Common myeloid progenitor, CD34-positive (primary cell): Measurements from ENCODE around the gene WWC1.

Source experiments
- CTCF ChIA-PET: fragments of 350-600 bp; sonication (Branson Sonifier 250); formaldehyde crosslinking; loops from one replicate; lab custom pipeline; 2021; ENCODE audit warnings: antibody characterized with exemption; lab: Charles Lee
- POLR2A ChIA-PET: fragments of 350-600 bp; sonication (Branson Sonifier 250); formaldehyde crosslinking; loops from one replicate; lab custom pipeline; 2021; ENCODE audit warnings: antibody characterized with exemption; lab: Charles Lee
- DNase-seq, 3 donors: peaks; one replicate each; pipeline versions ENCODE4 v3.0.0 to v3.0.0-alpha.2; 2013
- H3K27ac ChIP-seq, 2 experiments: 1 replicate in 1 of 2; 2 replicates in 1 of 2; pipeline ENCODE4 v1.7.0; 2013; ENCODE audit warnings: inconsistent platforms in 2 of 2, low read length in 2 of 2, mild to moderate bottlenecking in 2 of 2, low read depth in 1 of 2, moderate library complexity in 1 of 2; ENCODE audit not compliant: severe bottlenecking in 2 of 2, insufficient read depth in 1 of 2, poor library complexity in 1 of 2
- H3K27me3 ChIP-seq, 5 experiments: replicated peaks in 2 of 5; 1 replicate in 3 of 5; 2 replicates in 2 of 5; pipeline versions ENCODE4 v1.6.1 to v1.7.0; 2013; ENCODE audit warnings: low read length in 4 of 5, mild to moderate bottlenecking in 2 of 5, moderate library complexity in 2 of 5, inconsistent platforms in 1 of 5; ENCODE audit not compliant: insufficient read depth in 5 of 5, control insufficient read depth in 4 of 5
- H3K36me3 ChIP-seq, 4 experiments: 1 replicate in 2 of 4; 2 replicates in 2 of 4; pipeline versions ENCODE4 v1.6.1 to v1.7.0; 2013; ENCODE audit warnings: low read length in 3 of 4, control low read depth in 1 of 4, mild to moderate bottlenecking in 1 of 4; ENCODE audit not compliant: control insufficient read depth in 4 of 4, insufficient read depth in 4 of 4
- H3K4me1 ChIP-seq, 4 experiments: 1 replicate in 3 of 4; 2 replicates in 1 of 4; pipeline versions ENCODE4 v1.6.1 to v1.7.1; 2013; ENCODE audit warnings: low read length in 3 of 4, mild to moderate bottlenecking in 3 of 4, control low read depth in 1 of 4, inconsistent platforms in 1 of 4, moderate library complexity in 1 of 4; ENCODE audit not compliant: control insufficient read depth in 4 of 4, insufficient read depth in 4 of 4; ENCODE audit errors: control extremely low read depth in 1 of 4
- H3K4me3 ChIP-seq, 7 experiments: 1 replicate in 4 of 7; 2 replicates in 3 of 7; pipeline versions ENCODE4 v1.5.1 to v1.7.0; 2013; ENCODE audit warnings: mild to moderate bottlenecking in 7 of 7, low read length in 6 of 7, moderate library complexity in 6 of 7, inconsistent platforms in 2 of 7, low read depth in 2 of 7, control low read depth in 1 of 7; ENCODE audit not compliant: insufficient read depth in 4 of 7, control insufficient read depth in 1 of 7; ENCODE audit errors: extremely low read depth in 1 of 7
- H3K9me3 ChIP-seq, 5 experiments: 1 replicate in 4 of 5; 2 replicates in 1 of 5; pipeline versions ENCODE4 v1.6.1 to v1.7.1; 2013; ENCODE audit warnings: low read length in 4 of 5, mild to moderate bottlenecking in 2 of 5, inconsistent platforms in 1 of 5, low read depth in 1 of 5, moderate library complexity in 1 of 5; ENCODE audit not compliant: control insufficient read depth in 4 of 5, insufficient read depth in 2 of 5; ENCODE audit errors: control extremely low read depth in 1 of 5
- WGBS: methylation state at CpG from one replicate; pipeline ENCODE4 v1.1.5; 2013; ENCODE audit not compliant: insufficient coverage; 5-methylcytosine and 5-hydroxymethylcytosine counted together

WWC1 gene

GRCh38 chr5:168319774-168320173, 28.3 kb downstream of the WWC1 start:
- Histone ChIP-seq H3K27me3 (peaks cover 0 to 2% (median 0%) of the 10 kb centered on the region in 5 experiments), H3K4me1 (no peaks in the 10 kb centered on the region), H3K9me3 (no peaks in the 10 kb centered on the region), H3K36me3 (no peaks in the 10 kb centered on the region), H3K4me3 (no peak overlapping the region), H3K27ac (no peak overlapping the region)
- ChIA-PET POLR2A (no interaction called here), CTCF (interaction anchor here (1.0 kb wide), 1 partner anchor 82 kb away, joined by 4 read pairs; no protein-coding TSS in a partner anchor)
- DNase-seq: no peak
- 100% methylated on average over 1 of the region's 3 CpGs for WGBS

GRCh38 chr5:168320805-168321204, 29.4 kb downstream of the WWC1 start:
- ChIA-PET POLR2A (no interaction called here), CTCF (interaction anchor here (1.1 kb wide), 1 partner anchor 50 kb away, joined by 3 read pairs; no protein-coding TSS in a partner anchor)
- H3K4me1 ChIP-seq: no peaks in the 10 kb centered on the region
- no peak overlapping the region for H3K27ac ChIP-seq
- H3K27me3 ChIP-seq: peaks cover 0 to 2% (median 0%) of the 10 kb centered on the region in 5 experiments
- H3K9me3 ChIP-seq: no peaks in the 10 kb centered on the region
- no peak overlapping the region for H3K4me3 ChIP-seq
- DNase-seq: no peak
- no peaks in the 10 kb centered on the region for H3K36me3 ChIP-seq
- 91% methylated on average over 8 of the region's 9 CpGs for WGBS

GRCh38 chr5:168324859-168325630, 33.6 kb downstream of the WWC1 start:
- no peaks in the 10 kb centered on the region for H3K36me3 ChIP-seq
- H3K4me1 ChIP-seq: peaks cover 0 to 10% (median 3%) of the 10 kb centered on the region in 4 experiments
- DNase-seq: no peak
- H3K4me3 ChIP-seq: no peak overlapping the region
- peaks cover 0 to 3% (median 0%) of the 10 kb centered on the region in 5 experiments for H3K27me3 ChIP-seq
- ChIA-PET CTCF (no interaction called here), POLR2A (no interaction called here)
- H3K27ac ChIP-seq: no peak overlapping the region
- 98% methylated on average over 4 of the region's 5 CpGs for WGBS
- no peaks in the 10 kb centered on the region for H3K9me3 ChIP-seq

GRCh38 chr5:168327019-168327421, 35.6 kb downstream of the WWC1 start:
- Histone ChIP-seq H3K9me3 (no peaks in the 10 kb centered on the region), H3K4me3 (no peak overlapping the region), H3K27ac (no peak overlapping the region), H3K27me3 (peaks cover 0 to 3% (median 0%) of the 10 kb centered on the region in 5 experiments), H3K4me1 (peaks cover 0 to 10% (median 3%) of the 10 kb centered on the region in 4 experiments), H3K36me3 (no peaks in the 10 kb centered on the region)
- ChIA-PET POLR2A (no interaction called here), CTCF (no interaction called here)
- 100% methylated on average over 3 of the region's 3 CpGs for WGBS
- no peak for DNase-seq

GRCh38 chr5:168327451-168327850, 36.0 kb downstream of the WWC1 start:
- POLR2A ChIA-PET: no interaction called here
- Histone ChIP-seq H3K9me3 (no peaks in the 10 kb centered on the region), H3K27me3 (peaks cover 0 to 3% (median 0%) of the 10 kb centered on the region in 5 experiments), H3K36me3 (no peaks in the 10 kb centered on the region), H3K4me1 (peaks cover 0 to 10% (median 3%) of the 10 kb centered on the region in 4 experiments), H3K27ac (no peak overlapping the region), H3K4me3 (no peak overlapping the region)
- CTCF ChIA-PET: no interaction called here
- no peak for DNase-seq
- 100% methylated on average over 1 of the region's 2 CpGs for WGBS

- 100% methylated on average over 4 of the region's 4 CpGs for WGBS
- H3K27ac ChIP-seq: no peak overlapping the region
- no peak overlapping the region for H3K4me3 ChIP-seq
- no peaks in the 10 kb centered on the region for H3K36me3 ChIP-seq
- DNase-seq: no peak
- H3K27me3 ChIP-seq: peaks cover 0 to 3% (median 0%) of the 10 kb centered on the region in 5 experiments
- CTCF ChIA-PET: no interaction called here
- peaks cover 0 to 10% (median 3%) of the 10 kb centered on the region in 4 experiments for H3K4me1 ChIP-seq
- POLR2A ChIA-PET: no interaction called here
- H3K9me3 ChIP-seq: no peaks in the 10 kb centered on the region
Observed at GRCh38 chr5:168327994-168328393, 36.5 kb downstream of the WWC1 start.

- H3K4me3 ChIP-seq: peak overlapping the region in 1 of 7 experiments; percentile 19
- WGBS: 9% methylated on average over 5 of the region's 6 CpGs
- CTCF ChIA-PET: no interaction called here
- POLR2A ChIA-PET: no interaction called here
- DNase-seq: peak; percentile 34 to 48 (median 47)
- H3K27me3 ChIP-seq: peaks cover 0 to 3% (median 0%) of the 10 kb centered on the region in 5 experiments
- no peak overlapping the region for H3K27ac ChIP-seq
- no peaks in the 10 kb centered on the region for H3K36me3 ChIP-seq
- no peaks in the 10 kb centered on the region for H3K9me3 ChIP-seq
- peaks cover 0 to 10% (median 3%) of the 10 kb centered on the region in 4 experiments for H3K4me1 ChIP-seq
Observed at GRCh38 chr5:168328814-168329213, 37.4 kb downstream of the WWC1 start.
